Stimulated activated CD8-positive, alpha-beta memory T cell treated with anti-CD3 and anti-CD28 coated beads, Interleukin-15, amount 100 ng/mL, for 4 hours (primary cell): ENCODE measurements around the gene CD44.

Experiments
- DNase-seq, 2 donors: peaks; one replicate each; pipeline ENCODE4 v3.0.0-alpha.2; 2020; ENCODE audit warnings: low read depth in 2 of 2

The CD44 gene

DNA sequence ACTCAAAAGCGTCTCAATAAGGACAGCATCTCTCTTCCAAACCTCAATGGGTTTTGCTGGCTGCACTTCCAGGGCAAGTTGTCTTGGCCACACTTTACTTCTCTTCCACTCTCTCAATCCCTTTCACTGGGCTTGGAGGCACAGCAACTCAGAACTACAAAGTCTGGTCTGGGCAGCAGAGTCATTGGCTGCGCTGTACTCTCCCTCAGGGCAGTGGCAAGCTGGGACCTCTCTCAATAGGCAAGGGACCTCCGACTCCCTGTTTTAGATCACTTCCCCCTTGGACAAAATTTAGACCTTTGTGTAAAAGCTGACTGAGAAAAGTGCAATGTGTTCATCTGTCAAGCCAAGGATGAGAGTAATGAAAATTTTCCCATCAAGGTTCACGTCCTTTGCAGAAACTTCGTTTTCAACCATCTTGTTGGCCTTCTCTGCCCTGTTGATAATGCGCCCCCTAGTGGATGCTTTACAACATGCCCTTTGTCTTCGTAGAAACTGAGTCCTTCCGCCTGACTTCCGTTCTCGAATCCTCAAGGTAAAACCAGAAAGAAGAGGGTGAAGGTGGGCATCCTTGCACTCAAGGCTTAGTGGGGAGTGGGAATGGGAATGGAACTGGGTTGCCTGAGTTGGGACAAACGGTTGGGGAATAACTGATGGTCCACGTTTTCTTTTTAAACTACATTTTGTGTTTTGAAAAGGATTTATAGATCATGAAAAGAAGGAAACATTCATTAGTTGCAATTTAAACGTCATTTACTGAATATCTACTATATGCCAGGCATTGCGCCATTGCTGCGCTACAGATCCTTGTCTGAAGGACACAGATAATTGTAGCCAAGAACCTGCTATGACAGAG is 99.1 kb downstream of the CD44 start:
- DNase-seq: no peak

DNA sequence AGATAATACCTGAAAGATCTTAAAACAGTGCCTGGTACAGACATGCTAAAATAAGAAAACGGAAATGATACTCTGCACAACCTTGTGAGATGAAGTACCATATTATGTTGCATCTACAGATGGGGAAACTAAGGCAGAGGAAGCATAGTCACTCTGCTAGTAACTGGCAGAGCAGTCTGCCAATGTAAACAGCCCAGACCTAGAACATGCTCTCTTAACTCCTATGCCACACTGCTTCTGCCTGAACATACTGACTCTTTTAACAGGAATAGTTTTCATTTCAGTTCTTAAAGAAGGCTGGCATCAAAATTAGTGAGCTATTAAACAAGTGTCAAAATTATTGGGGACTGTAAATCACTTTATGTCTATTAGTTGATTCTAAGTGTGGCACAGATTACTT is 99.9 kb downstream of the CD44 start:
- DNase-seq: no peak

DNA sequence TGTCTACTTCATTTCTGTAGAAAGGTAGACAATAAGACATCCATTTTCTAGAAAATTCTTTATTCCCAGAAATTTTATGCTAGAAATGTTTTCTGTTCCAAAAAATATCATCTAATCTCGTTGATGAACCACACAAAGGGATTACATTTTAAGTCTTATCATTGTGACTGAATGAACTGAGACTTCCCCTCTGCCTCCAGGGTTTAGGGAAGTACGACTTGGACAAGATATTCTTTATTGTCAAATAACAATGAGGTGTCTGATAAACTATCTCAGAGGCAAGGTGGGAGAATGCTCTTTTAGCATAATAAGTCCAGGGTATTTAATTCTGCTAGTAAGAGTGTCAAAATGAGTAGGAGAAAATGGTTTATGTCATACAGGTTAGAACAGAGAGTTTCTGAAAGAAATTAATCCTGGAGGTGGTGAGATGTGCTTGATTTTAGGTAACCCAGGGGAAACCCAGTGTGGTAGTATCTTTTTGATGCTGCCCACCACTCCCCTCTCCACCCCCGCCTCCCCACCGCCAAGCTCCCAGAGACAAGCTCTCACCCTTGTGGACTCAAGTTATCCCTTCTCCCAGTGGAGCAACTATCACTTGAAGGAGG is 100.6 kb downstream of the CD44 start:
- DNase-seq: no peak

DNA sequence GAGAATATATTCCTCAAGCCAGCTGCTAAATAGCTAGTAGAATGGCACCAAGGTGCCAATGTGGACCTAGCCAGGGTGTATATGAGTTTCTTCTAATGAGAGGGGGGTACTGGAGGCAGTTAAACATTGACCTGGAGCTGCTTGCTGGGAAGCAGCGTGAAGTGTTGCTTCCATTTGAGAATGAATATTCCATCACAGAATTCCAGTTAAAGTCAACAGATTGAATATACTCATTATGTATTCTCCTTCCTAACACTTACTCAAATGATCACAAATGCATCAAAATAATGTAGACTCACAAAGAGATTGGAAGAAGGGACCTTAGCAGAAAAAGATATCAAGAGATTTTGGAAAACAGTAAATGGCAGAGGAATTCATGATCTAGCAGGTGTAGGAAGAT is 102.1 kb downstream of the CD44 start:
- DNase-seq: no peak

DNA sequence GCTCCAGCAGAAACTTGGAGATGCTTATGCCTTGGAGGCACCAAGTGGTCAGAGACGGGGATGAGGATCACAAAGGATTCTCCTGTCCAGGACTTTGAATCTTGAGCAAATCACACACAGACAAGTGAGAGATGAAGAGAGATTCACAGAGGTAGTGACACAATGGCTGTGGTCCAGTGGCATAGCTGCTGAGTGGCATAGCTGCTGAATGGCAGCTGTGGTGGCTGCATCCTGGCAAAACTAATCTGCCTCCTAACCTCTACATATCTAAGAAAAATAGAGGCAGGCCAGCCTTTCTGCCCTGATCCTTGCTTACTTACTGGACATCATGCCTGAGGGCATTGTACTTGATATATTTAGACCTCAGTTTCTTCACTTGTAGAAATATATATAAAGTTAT is 102.6 kb downstream of the CD44 start:
- DNase-seq: no peak

DNA sequence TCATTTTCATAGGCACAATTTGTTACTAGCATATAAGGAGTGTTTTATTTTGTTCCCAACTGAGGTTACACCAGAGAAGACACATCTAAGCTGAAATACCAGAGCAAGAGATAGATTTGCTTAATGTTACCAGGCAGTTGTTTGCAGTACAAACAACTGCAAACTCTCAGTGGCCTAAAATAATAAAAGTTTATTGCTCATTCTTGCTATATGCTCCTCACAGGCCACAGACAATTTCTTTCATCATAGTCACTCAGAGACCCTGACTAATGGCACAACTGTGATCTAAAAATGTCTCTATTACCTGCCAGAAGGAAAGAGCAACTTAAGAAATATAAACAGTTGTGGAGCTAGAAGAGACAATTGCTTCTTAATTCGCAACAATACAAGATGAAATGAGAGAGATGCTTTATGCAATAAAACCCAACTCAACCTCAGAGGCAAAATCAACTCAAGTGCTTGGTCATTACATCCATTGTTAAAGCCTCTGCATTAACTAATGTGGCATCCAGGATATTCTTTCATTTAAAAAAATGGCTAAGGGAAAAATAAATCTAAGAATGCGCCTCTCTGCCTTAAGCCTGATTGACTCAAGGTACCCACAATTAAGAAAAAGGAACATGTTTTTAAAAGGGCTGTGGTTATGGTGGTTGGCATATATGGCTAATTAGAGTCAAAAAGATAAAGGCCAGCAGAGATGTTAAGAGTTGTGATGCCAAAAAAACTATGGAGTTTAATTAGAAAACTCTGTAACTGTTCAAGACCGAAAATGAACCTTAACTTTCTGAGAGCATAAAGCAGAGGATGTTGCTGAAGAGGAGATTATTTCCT is 103.7 kb downstream of the CD44 start:
- no peak for DNase-seq

DNA sequence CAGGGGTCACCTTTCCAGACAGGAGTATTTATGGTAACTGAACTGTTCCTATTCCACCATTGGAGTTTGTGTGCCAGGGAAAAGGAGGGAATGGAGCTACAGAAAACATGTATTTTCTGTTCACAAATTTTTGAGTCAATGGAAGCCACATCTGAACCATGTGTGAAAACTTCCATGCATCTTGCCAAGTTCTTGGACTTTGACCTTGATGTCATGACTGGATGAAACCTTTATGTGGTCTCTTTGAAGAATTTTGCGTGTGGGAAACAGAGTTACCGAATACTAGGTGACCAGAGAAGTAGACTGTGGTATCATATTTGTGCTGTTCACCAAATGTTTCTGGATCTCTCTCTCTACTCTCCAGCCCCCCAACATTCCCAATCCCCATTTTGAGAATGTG is 104.8 kb downstream of the CD44 start:
- DNase-seq: no peak

DNA sequence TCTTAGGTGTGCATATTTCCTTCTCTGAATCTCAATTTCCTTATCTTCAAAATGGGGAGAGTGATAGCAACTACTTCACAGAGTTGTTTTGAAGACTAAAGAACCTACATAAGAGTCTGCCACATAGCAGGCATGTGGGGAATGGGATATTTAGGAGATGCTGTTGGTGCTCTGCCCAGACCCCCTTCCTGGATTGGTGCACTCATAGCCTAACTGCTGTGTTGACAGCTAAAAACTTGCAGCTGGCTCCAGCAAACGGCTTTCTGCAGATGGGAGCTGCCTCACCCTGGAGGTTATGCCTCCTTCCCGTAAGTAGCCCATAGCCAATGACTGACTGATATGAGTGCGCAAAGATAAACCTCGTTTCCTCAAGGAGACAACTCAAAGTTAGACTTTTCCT is 106.1 kb downstream of the CD44 start:
- DNase-seq: no peak

DNA sequence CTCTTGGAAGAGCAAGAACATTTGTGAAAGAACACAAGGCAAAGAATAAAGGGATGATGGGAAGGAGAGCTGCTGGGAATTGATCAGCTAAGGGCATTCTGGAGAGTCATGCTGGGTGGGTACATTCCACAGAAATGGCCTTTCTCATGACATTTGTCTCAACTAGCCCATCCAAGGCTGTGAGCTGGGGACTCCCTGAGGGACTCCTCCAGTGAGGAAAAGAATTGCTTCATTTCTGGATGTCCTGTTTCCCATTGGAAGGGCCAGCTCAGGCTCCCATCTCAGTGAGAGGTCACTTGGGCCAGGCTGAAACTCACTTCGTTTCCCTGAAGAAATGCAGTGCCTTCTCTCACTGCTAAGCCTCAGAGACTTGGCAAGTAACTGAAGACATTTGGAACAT is 106.8 kb downstream of the CD44 start:
- DNase-seq: no peak

DNA sequence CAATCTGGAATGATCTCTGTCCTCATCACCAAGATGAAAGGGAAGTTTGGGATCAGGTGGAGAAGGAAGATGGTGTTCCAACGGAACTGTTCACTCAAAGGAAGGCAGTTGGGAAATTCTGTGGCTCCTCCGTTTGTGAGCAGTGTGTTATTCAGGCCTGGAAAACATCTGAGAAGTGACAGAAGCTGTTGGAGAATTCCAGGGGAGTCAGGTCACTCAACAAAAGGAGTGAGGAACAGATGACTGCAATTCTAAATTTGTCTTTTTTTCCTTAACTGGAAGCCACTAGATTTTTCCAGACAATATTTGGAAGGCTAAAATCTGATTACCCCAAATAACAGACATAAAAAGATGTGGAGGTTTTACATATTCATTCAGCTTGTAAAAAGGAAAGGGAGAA is 107.8 kb downstream of the CD44 start:
- DNase-seq: no peak

DNA sequence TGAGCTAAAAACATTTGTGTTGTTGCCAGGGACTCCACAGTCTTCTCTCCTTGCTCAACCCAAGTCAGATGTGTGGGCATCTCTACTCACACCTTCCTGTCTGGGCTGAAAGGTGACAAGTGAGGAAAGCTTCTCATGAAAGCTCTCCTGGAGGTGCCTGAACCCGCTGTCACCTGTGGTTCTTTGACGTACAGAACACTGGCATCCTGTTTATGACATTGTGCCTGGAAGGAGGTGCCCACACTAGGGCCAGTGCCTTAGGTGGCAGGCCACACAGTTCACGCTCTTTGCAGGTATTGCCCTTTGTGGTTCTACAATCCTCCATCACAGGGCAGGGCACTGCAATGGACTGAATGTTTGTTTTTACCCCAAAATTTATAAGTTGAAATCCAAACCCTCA is 108.5 kb downstream of the CD44 start:
- peak; percentile 13 to 51 for DNase-seq

DNA sequence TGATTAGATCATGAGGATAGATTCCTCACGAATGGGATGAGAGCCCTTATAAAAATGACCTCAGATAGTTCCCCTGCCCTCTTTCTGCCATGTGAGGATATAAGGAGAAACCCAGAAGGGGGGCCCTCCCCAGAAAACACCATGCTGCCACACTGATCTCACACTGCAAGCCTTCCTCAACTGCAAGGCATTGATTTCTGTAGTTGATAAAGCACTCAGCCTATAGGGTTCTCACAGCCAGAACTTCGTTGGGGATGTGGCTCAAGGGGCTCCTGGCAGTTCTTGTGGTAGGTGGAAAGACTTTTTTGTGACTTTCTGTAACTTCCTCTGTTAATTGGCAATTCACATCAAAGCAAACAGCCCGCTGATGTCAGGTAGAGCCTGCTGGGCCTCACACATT is 108.9 kb downstream of the CD44 start:
- no peak for DNase-seq

DNA sequence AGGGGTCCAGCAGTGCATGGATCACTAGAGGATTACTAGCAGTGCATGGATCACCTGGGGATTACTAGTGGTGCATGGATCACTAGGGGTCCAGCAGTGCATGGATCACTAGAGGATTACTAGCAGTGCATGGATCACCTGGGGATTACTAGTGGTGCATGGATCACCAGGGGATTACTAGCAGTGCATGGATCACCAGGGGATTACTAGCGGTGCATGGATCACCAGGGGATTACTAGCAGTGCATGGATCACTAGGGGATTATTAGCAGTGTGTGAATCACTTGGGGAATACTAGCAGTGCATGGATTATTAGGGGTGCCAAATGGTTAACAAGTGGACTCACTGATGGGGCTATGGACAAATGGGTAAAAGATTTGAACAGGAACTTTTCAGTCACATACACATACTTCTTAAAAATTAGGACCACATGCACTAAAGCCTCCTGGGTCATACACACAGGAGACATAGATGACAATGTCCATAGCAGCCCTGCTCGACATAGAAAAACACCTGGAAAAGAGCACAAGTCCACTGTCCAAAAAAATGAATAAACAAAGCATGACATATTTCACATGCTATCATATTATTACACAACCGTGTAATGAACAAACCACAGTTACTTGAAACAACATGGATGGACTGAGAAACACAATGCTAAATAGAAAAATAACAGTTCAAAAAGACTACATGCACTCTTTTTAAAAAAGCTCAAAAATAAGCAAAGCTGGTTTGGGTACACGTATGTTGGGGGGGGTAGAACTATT is 109.8 kb downstream of the CD44 start:
- DNase-seq: no peak

DNA sequence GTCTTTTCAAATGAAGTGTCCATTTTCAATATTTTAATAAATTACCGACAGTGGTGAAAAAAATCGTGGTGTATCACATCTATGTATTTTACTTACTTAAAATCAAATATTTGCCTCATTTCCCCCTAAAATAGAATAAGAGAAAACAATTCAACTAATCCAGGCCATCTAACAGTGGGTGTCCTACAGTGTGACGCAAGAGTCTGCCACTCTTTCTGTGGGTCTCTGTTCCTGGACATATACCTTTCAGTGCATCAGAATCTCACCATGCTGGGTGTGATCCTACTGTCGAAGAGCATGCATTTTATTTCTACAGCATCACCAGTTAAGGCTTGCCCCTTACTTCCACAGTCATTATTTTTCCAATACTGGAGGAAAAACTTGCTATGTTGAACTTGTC is 111.2 kb downstream of the CD44 start:
- no peak for DNase-seq

DNA sequence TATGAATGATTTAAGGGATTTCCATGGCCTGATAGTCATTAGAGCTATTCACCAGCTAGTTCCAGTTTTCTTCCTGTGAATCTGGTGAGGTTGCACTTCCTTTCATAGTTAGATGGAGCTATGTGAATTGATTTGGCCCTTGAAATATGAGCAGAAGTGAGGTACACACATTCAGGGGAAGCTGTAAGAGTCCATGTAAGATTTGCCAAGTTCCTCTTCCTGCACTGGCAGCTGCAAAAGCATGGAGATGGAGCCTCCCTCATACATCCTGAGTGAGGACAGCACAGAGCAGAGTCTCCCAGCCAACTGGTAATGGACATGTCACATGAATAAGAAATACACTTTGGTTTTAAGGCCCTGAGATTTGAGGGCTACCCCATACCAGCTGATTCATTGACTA is 111.7 kb downstream of the CD44 start:
- DNase-seq: no peak

DNA sequence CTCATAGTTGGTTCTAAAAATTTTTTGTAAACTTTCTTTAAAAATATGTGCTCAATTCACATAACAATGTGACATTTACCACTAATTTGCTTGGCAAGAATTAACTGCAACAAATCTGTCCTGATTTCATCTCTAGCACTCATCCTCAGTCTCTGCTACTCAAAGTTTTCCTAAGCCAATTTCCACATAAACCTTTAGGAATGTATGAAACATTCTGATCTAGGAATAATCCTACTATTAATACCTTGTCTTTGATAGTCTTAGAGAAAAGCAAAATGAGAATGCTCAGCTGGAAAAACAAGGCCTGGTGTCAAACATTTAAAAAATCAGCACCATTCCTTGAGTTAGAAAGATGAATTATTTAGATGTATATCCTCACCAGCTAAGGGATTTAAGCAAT is 114.3 kb downstream of the CD44 start:
- DNase-seq: no peak

DNA sequence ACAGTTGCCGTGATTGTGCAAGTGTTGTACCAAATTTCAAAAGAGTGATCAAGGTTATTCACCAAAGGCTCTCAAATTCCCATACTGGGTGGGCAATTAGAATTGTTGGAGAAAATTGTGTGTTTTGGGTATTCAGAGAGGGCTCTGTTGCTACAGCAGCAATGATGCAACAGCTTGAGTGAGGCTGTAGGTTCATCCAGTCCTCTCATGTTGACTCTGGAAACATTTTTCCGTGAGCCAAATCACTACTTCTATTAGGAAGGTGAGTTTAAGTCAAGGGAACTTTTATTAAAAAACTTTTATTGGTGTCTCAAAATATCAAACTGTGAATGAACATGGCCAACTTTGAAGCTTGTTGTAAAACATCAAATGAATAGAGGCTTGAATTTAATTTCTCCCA is 116.5 kb downstream of the CD44 start:
- no peak for DNase-seq

DNA sequence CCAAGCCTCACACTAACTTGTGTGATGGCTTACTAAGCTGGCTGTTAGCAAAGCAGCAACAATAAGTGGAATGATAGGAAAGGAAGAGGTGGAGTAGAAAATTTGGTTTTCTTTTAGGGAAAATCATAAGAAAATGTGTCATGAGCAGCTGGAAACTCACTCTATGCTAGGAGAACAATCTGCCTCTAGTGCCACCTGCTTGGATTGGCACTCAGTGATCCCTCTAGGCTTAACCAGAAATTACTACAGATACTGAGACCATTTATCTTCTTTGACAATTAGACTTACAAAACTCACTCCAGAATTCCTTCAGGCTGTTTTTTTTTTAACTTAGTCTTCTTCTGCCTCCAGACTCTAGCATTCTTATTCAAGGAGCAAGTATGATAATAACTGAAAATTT is 117.3 kb downstream of the CD44 start:
- no peak for DNase-seq

DNA sequence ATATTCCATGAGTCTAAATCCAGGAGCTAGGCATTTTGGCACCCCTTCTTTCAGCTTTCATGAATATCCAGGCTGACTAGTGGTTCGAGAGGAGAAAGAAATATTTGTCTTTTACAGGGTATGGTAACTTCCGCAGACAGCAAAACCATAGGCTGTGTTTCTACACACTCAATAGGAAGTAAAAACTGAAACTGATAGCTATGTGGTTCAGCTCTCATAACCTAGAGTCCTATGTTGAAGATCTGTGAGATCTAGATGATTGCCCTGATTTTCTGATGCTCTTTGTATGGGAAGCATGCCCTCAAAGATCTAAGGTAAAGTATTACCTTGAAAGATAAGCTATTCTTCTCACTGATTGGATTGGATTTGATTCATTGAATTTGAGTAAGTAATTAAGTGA is 118.3 kb downstream of the CD44 start:
- no peak for DNase-seq

DNA sequence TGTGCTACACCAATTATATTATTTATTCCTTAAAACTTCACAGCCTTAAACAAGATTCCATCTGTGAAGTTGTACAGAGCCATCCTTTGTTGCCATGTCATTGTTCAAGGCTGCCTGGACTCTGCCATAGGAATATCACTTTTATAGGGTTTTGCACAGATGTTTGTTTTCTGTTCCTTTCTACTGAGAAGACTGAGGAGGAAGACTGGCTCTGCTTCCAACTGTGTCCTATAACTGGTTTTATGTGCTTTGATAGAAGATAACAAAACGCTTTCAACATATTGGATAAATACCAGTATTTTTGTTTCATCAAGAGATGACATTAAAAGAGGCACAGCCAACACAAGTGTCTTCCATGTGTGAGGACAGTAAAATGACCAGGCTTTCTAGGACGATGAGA is 120.6 kb downstream of the CD44 start:
- DNase-seq: no peak

DNA sequence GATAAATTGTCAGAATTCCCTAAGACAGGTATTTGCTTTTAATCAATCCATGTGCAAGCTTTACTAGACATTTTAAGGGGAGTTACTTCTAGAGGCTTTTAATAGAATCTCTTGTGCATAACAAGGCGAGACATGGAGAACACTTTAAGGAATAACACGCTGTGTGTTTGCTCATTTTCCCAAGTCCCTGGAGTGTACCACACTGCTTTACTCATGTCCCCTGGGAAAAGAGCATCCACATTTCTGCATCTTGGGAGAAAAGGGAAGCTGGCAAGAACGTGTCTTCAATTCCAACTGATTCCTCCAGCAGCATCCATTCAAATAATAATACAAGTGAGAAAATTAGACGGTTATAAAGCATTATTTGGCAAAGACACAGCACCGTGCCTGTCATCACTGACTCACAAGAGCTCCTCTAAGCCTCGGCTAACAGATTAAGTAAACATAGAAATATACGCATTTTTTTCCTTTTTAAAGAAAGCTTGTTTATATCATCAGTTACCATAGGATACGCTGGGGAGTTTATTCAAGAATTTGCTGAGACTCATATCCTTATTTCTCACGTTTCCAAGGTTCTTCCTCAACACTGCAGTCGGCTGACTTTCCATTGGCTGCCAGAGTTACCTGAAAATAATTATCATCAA is 121.5 kb downstream of the CD44 start:
- no peak for DNase-seq

DNA sequence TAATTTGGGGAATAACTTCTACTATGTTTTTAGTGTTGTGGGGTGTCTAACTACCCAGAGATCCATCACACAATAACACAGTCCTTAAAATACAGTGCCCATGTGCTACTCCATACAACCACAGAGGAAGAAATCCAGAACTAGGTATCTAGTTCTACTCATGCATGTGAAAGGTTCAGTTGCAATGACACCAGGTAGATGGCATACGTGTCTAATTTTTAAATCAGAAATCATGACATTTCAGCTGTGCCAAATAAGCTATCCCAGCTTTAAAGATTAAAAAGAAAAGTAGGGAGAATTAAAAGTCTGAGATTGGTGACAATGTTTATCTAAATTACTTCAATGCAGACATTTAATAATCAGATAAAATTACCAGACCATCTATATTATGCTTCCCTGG is 122.2 kb downstream of the CD44 start:
- DNase-seq: no peak
